Breast epithelium (tissue), 3 donors: Measurements from ENCODE around the gene CLDND2.

Source experiments
- CTCF ChIP-seq, 3 donors: fragments of 450-650 bp; IDR thresholded peaks; one replicate each; pipeline ENCODE4 v1.5.1; 2016 to 2017; ENCODE audit warnings: antibody characterized with exemption in 3 of 3, mild to moderate bottlenecking in 3 of 3, moderate library complexity in 3 of 3
- POLR2AphosphoS5 ChIP-seq, 3 donors: sonication (generic); formaldehyde crosslinking; IDR thresholded peaks; one replicate each; pipeline ENCODE4 v1.6.1; 2017; ENCODE audit warnings: antibody characterized with exemption in 3 of 3

- TF ChIP-seq CTCF (IDR thresholded peaks at IDR 0.05), result no peak
- no peak for TF ChIP-seq POLR2AphosphoS5 (IDR thresholded peaks at IDR 0.05)
Observed at GRCh38 chr19:51319649-51320279, 49.0 kb downstream of the CLDND2 start.
